Anterior cingulate cortex (tissue), 58 donors: ENCODE measurements around the gene TET3.

Experiments
- DNase-seq, 58 donors: peaks; one replicate each; lab custom pipeline; 2025; lab: John Stamatoyannopoulos, UW

TET3 gene

DNA sequence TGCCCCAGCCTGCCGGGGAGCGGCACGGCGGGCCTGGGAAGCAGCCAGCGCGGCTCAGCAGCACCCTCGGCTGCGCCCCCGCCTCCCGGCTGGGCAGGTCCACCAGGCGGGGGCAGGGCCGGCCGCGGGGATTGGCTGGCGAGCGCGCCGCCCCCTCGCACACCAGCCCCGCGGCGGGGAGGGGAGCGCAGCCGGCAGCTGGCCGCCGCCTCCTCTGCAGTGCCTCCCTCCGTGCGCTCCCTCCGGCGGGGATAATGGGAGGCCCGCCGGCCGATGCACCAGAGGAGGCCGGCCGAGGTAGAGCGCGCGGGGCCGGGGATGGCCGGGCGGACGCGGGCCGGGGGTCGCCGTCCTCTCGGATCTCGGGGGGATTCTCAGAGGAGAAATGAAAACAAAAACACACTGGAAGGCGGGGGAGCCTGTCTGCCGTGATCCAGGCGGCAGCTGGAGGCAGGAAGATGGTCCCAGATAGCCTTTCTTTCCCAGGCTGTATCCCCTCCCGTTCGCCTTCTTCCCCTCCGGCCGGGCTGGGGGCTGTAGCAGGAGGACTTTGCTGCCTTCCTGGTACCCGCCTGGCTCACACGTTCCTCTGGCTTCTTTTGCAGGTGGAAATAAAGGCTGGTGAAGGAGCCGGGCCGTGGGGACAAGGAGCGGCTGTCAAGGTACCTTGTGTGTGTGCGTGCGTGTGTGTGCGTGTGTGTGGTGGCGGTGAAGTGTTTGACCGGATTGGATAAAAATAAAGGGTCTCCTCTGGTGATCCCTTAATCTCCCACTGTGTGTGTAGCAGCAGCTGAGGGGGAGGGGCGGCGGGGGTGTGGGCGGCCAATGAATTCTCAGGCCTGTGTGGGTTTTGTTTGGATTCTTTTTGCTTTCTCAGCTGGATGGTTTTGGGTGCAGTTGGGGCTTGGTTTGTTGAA, 18.1 kb downstream of the TET3 start:
- DNase-seq = peak in 55 of 58 donors; percentile 44 to 92 (median 81)

DNA sequence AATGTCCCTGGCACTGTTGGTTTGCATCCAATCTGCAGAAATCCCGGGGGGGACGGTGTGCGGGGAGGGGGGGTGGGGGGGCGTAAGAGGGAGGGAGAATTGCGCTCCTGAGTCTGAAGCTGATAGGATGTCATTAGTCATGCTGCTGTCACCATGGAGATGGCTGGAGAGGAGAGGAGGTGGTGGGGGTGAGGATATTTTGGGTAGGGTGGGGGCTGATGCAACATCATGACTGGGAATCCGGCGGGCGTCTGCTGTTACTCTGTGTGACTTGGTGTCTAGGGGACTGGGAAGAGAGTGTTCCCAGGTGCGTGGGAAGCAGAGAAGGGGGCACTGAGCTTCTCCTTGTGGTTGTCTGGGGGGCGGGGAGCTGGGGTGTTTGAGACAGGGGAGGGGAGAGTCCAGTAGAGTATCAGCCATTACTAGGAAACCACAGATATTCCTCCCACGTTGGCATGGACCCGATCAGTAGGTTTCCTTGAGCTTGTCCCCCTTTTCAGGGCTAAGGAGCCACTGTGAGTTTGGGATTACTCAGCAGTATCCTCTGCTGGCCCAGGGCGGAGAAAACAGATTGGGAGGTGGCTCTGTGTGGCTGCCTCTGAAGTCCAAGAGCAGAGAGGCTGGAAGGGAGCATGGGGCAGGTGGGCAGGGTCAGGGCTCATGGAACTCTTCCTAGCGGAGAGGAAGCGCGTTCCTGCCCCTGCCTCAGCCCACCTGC, 18.9 kb downstream of the TET3 start:
- peak in 33 of 58 donors; percentile 25 to 83 (median 61) for DNase-seq

DNA sequence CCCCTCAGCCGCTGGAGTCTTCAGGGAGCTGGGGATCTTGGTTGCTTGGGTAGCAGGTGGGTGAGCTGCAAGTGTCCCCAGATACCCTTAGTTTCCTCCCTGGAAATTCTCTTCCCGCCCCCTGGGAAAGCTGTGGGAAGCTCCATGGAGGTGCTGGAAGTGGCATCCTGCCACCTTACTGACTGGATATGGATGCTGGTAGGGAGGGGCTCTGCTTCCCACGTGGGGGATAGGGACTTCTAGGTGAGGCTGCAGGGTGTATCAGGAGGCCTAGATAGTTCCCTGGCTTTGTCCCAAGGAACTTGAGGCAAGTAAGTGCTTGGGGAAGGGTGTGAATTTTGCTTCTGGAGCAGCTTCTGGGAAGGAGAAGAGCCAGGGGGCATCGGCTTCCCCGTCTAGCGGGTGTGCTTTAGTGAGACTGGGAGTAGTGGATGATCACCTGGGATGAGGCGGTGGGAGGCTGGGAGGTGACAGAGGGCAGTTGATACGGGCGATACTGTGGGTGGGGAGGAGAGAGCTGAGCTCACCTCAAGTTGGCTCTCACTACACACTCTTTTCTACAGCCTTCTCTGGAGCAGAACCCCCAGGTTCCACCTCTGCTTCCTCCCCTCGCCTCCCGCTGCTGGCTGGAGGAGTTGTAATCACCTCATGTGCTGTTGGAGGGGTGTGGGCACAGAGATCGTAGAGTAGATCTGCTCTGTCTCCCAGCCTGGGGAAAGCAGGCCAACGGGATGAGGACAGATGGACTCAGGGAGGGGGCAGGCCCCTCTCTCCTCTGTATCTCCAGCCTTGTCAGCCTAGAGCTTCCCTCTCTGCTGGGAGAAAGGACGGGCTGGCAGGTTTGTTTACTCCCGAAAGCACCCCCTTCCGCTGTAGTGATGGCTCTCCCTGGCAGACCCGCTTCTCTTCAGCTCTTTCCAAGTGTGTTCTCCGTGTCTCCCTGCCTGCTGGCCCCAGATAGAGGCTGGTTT, 19.8 kb downstream of the TET3 start:
- peak in 3 of 58 donors; percentile 34 to 55 (median 37) for DNase-seq

DNA sequence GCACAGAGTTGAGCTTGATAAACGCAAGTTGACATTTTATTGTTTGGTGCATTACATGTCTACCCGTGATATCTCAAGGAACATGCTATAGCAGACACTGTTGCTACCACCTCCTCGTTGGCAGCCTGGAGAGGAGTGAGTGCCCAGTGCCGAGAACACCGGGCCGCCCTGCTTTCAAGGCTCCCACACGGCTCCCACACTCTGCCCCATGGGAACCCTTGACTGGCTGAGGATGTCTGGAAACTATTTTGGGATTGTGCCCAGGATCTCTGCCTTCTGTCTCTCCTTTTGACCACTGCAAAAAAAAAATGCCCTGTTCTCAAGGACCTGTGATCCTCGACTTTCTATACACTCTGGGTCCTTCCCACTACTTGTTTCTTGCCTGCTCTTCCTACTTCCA, 21.1 kb downstream of the TET3 start:
- DNase-seq = peak in 1 of 58 donors; percentile 17

DNA sequence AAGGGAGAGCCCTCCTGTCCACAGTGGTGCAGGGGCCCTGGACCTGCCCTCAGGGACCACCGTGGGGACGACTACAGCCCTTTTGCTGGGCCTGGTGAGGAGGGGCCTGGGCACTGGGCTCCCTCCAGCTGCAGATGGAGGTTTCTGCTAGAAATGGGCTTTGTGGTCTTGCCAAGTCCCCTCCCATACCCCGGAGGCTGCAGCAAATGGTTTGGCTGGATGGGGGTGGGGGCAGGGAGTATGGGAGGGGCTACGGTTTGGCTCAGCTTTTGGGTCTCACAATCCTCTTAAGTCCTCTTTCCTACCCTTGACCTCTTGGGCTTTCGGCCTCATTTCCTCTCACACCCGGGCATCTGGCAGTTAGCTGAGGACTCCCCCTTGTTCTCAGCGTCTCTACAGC, 21.7 kb downstream of the TET3 start:
- peak in 21 of 58 donors; percentile 23 to 57 (median 42) for DNase-seq

DNA sequence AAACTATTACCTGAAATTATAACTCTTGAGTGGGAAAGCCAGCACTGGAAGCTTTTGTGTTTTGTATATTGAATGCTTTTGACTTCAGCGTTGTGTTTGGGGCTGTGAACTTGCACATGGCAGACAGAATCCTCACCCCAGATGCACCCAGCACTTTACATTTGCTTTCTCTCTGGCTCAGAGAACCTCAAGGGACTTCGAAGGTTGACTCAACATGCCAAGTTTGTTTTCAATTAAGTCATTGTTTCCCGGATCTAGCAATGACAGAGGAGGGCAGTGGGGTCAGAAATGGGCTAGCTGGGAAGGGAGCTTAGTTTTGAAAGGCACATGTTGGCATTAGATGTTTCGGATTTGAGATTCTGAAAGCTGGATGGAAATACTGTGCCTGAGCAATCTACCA, 22.4 kb downstream of the TET3 start:
- no peak for DNase-seq

DNA sequence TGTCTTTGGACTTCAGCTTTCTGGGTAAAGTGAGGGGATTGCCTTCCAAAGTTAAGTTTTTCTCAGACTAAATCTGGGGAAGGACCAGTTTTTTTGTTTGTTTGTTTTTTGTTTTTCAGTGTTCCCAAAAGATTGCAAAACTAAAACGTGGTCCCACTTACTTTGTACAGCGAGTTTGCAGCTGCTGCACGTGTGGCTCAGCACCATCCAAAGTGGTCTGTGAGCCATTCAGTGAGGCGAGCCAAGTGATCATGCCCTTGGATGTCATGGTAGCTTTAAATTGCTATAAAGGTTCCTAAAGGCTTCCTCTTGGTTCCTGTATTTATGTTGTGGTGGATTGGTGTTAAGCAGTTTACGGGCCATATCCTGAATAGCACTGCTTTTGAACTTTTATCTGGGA, 23.0 kb downstream of the TET3 start:
- no peak for DNase-seq

DNA sequence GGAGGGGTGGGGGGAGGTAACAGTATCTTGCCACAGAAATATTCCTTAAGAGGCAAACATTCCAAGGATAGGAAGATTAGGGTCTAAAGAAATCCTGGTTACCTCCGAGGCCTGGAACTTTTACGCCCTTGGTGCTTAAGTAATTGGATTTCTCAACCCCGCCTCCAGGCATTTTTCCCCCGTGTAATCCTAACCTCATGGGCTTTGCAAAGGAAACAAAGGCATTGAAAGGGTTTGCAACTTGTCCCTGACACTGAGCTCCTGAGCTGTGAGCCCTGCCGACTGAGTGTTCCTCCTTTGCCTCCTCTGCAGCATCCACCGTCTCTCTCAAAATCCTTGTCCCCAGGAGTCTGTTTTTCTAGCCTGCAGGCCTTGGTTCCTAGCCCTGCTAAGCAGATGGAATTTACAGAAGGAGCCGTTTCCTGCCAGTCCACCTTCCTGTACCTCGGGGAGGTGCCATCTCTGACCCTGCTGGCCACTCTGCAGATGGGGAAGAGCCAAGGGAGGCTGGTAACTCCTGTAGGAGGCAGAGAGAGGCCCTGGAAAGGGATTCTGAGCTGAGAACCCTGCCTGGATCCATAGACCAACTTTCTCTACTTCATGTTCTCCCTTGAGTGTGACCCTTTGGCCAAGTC, 24.2 kb downstream of the TET3 start:
- no peak for DNase-seq

DNA sequence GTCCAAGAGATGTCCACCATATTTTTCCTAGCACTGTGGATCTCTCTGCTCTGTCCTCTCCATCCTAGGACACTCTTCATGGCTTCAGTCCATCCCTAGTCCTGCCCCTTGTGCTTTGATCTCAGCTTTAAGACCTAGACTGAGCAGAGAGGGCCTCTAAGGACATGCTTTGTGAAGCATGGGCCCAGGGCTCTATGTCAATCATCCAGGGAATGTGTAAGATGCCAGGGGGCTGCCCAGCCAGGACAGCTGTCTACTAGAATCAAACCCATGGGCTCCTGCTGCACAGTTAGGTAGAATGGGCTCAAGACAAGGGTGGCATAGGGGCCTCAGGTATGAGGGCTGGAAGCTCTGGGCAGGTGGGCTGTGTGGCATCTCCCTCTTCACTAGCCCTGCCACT, 24.9 kb downstream of the TET3 start:
- DNase-seq = no peak

DNA sequence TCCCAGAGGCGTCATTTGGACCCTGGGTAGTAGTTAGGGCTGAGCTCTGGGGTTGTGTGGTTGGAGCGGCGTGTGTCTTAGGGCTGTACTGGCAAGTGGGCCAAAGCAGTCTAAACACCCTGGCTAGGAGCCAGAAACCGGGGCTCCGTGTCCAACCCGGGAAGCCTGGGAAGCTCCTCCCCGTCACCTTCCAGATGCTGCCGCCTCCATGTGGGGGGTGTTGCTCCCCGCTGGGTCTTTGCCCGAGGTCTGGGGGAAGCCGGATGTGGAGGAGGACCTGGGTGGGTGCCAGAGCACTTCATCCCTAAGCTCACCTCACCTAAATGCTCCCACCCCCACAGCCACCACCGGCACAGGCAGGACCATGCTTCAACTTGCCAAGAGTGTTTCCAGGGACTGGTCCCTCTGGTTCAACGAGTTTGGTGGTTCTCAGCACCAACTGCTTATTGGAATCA, 25.4 kb downstream of the TET3 start:
- peak in 2 of 58 donors; percentile 32 to 65 for DNase-seq

DNA sequence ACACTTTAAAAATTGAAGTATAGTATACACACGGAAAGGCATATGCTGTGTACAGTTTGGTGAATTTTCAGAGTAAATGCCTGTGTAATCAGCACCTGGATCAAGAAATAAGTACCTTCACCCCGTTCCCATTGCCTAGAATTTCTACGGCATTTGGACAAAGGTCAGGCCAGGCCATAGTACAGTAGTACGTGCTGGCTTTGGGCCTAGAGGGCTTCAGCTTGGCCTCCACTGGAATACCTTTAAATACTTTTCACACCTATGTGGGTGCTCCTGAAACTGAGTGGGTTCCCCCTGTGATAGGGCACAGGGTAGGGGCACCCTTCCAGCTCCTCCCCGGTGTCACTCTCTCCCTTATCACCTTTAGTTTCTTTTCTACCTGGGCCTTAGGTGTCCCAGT, 26.5 kb downstream of the TET3 start:
- DNase-seq = no peak

DNA sequence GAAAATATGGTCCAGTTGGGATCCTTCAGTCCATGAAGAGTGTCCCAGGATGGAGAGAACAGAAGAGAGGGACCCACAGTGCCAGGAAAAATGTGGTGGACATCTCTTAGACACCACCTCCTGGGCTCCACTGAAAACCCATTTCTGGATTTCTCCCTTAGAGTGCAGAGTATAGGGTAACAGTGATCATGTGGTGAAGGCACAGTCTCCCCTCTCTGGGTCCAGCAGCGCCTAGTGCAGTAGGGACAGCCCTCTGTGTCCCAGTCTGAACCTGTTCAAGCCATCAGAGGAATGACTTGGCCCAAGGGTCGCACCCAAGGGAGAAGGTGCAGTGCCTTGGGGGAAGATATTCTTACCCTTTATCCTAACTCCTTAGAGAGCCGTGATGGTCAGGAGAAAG, 30.1 kb downstream of the TET3 start:
- DNase-seq = no peak

DNA sequence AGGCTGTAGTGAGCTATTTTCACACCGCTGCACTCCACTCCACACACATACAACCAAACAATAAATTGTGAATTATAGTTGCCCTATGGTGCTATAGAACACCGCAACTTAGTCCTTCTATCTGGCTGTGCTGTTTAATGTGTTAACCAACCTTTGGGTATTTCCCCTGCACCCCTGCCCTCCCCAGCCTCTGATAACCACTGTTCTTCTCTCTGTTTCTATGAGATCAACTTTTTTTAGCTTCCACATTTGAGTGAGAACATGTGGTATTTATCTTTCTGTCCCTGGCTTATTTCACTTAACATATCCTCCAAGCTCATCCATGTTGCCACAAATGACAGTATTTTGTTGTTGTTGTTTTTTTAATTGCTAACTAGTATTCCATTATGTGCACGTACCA, 32.5 kb downstream of the TET3 start:
- no peak for DNase-seq

DNA sequence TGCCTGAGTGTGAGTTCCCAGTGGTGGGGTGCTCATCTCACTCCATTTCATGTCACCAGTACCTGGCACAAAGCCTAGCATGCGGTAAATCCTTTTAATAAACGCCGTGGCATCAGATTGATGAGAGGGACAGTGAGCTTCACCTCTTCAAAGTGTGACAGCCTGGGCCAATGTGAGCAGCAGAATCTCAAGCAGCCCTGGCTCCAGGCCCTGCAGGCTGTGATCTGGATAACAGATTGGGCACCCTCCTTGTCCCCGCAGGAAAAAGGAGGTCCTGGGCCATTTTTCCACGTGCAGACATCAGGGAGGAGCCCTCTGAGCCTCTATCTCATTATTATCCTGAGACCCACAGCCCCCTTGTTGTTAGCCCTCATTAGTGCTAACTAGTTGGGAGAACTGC, 34.8 kb downstream of the TET3 start:
- DNase-seq = no peak

DNA sequence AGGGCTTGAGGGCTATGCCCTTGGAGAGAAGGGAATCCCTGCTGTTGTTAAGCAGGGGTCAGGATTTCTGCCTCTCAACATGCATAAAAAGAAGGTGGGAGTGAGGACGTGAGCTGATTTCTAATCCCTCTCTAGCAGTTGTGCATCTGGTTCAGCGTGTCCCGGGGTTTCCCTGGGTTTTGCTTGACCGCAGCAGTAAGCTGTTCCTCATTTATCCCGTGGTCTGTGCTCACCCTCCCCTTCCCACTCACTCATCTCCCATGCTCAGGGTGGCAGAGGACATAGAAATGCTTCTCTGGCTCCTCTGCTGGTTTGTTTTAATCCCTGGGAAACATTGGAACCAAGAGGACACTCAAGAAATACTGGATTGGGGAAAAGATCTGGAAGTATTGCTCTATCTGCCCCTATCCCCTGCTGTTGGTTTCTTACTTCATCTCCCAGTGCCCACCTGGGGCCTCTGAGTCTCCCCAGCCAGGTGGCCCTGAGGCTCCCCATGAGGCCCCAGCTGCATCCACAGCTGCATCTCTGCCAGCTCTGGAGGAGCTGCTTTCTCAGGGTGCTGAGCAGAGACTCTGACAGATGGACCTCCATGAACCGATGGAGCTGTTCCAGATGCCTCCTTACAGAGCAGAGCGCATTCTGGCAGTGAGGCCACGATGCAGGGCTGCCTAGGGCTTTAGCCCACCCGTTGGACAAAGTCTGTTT, 36.1 kb downstream of the TET3 start:
- DNase-seq = peak in 11 of 58 donors; percentile 18 to 55 (median 32)

DNA sequence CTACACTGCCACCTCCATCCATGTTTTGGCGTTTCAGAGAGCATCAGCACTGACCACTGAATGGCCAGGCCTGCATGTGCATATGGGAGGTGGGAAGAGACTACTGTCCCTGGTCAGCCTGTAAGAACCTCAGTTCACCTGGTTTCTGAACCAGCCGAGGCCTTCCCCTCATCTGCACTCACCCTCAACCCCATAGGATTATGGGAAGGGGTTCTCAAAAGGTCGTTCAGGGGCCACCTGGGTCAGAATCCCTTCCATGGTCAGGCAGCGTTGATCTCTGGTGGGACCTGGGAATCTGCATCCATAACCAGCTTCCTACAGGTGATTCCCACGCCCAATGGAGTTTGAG, 36.7 kb downstream of the TET3 start:
- no peak for DNase-seq

DNA sequence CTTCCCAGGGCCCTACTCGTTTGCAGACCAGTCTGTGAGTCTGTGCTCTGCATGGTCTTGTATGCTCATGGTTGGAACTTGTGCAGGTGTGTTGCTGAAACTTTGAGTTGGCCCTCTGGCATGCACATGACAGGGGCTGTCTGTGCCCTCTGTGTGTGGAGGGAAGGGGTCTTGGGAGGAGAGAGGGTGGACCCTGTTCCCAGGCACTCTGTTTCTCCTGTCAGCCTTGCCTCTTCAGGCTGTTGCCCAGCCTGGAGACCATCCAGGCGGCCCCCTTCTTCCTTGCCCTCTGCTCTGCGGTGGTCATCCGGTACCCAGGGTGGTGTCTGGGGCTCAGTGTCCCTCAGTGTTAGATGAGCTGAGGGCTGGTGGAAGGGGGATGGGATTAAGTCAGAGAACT, 39.5 kb downstream of the TET3 start:
- no peak for DNase-seq

DNA sequence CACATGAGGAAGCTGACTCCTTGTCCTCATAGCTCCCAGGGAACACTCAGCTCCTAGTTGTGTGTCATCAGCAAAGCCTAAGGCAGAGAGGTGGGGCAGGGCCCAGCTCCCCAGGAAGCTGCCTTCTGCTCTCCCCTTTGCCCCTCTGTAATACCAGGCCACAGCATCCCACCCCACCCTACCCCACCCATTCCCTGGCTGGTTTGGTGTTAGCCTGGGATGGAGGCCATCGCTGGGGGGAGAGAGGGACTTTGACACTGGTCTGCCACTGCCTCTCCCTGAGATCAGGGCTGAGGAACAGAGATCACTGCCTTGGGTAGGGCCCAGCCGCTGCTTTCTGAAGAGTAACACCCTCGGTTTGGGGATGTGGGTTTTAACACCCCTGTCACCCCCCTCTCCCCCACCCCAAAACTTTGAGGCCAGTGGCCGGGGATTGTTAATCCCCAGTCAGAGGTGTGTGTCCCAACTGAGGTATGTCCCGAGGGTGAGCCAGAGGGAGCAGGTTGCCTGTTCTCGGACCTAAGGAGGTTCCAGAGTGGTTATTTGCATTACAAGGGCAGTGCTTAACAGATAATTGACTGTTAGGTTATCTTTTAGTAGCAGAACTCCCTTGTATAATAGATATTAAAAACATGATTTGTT, 41.4 kb downstream of the TET3 start:
- DNase-seq = no peak

DNA sequence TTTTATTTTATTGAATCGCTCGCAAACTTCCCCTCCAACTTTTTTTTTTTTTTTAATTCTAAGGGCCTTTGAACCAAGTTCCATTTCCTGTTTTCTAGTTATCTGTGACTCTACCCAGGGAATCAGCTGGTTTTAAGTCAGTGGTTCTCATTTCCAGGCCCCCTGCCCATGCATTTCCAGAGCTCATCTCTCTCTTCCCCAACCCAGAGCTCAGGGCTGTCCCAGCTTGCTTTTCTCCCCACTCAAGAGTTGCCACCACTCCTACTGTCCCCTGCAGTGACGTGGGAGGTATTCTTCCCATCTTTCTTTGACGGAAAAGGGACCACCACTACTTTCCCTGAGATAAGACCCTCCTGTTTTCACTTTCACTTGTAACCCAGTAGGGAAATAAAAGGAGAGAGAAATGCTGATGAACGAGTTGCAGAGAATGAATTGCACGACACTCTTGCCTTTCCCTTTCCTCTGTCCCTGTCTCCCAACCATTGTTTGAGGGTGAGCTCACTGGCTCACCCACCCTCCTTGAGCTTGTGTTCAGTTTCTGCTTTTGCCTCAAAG, 42.1 kb downstream of the TET3 start:
- DNase-seq = no peak
